Measurements from ENCODE around the gene MEIOC. TPM values are rescaled to one million over a fixed set of nuclear protein-coding genes. Genes with fewer than 3 reads are reported as not detected.

MEIOC gene
- total RNA-seq, 1 donor from 2014 or later, result not detected

GRCh38 chr17:44707755-44708400 lies 51.6 kb downstream of the MEIOC start:
- no peak for DNase-seq (ENCODE audit: low read depth, low spot score)

GRCh38 chr17:44708401-44709263 lies 52.4 kb downstream of the MEIOC start, which contains the start of gene DBF4B:
Gene DBF4B, plus strand, starts transcription at chr17:44708665. Its CDS starts 156 bp downstream, at chr17:44708821.
- DNase-seq (ENCODE audit: low read depth, low spot score), result peak; percentile 71

- no peak for DNase-seq (ENCODE audit: low read depth, low spot score)
These were observed 63.2 kb downstream of the MEIOC start for GRCh38 chr17:44719444-44719843.

GRCh38 chr17:44722254-44722653 lies 66.0 kb downstream of the MEIOC start:
- no peak for DNase-seq (ENCODE audit: low read depth, low spot score)

Other genes with a start within 250 kb of the MEIOC start
- 11.0 and 12.7 TPM in 2 replicates for gene GPATCH8, start 153.1 kb upstream of the MEIOC start, total RNA-seq
- gene FZD2, start 99.0 kb upstream of the MEIOC start, total RNA-seq, result 0.79 and 0.88 TPM in 2 replicates
- gene CCDC43, start 33.3 kb downstream of the MEIOC start, total RNA-seq, result 42.3 and 54.3 TPM in 2 replicates
- gene DBF4B, start 52.2 kb downstream of the MEIOC start, total RNA-seq, result 4.6 and 8.9 TPM in 2 replicates
- gene ADAM11, start 102.5 kb downstream of the MEIOC start, total RNA-seq, result 0.07 and 0.25 TPM in 2 replicates
- gene GJC1, start 173.8 kb downstream of the MEIOC start, total RNA-seq, result 5.4 and 14.1 TPM in 2 replicates
- gene HIGD1B, start 191.4 kb downstream of the MEIOC start, total RNA-seq, result not detected in 2 replicates
- 226 and 278 TPM in 2 replicates for gene EFTUD2, start 243.0 kb downstream of the MEIOC start, total RNA-seq

All from pulmonary artery endothelial cell (primary cell).